ENCODE results near the gene SERPINB1. TPM values are rescaled to one million over a fixed set of nuclear protein-coding genes. Genes with fewer than 3 reads are reported as not detected.
A peak's percentile ranks its signal among the peaks of the same experiment; 100 is the strongest.
"Not testable (repeated sequence)": the region's sequence is repeated elsewhere in the genome, so short reads cannot be mapped to it uniquely, and the experiment has no call there.

Gene SERPINB1
- total RNA-seq, 2 donors from 2014 or later, result 41.0 to 62.3 TPM

DNA sequence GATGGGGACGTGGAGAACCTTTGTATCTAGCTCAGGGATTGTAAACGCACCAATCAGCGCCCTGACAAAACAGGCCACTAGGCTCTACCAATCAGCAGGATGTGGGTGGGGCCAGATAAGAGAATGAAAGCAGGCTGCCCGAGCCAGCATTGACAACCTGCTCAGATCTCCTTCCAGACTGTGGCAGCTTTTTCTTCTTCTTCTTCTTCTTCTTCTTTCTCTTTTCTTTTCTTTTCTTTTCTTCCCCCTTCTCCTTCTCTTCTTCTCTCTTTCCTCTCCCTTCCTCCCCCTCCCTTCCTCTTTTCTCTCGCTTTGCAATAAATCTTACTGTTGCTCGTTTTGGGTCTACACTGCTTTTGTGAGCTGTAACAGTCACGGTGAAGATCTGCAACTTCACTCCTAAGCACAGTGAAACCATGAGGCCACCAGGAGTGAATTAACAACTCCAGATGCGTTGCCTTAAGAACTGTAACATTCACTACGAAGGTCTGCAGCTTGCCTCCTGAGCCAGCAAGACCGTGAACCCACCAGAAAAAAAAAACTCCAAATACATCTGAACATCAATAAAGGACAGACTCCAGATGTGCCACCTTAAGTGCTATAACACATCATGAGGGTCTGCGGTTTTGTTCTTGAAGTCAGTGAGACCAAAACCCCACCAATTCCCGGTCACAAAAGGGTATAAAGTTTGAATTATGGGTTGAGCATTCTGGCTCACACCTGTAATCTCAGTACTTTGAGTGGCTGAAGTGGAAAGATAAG lies 19.6 kb upstream of the SERPINB1 start:
- Histone ChIP-seq H3K27me3 (replicated peaks; ENCODE audit: insufficient read depth) (no peaks in the 10 kb centered on the region), H3K4me3 (no peak overlapping the region), H3K4me1 (ENCODE audit: control insufficient read depth in 1 of 2, low read depth in 2 of 2) (peaks cover 8 to 10% of the 10 kb centered on the region in 2 donors), H3K36me3 (no peaks in the 10 kb centered on the region), H3K27ac (no peak overlapping the region), H3K9me3 (no peaks in the 10 kb centered on the region)
- ATAC-seq (ENCODE audit: insufficient number of reproducible peaks, low FRiP score, low read depth) (no peak), DNase-seq (ENCODE audit: low spot score) (no peak)
- TF ChIP-seq, protein P1, sequence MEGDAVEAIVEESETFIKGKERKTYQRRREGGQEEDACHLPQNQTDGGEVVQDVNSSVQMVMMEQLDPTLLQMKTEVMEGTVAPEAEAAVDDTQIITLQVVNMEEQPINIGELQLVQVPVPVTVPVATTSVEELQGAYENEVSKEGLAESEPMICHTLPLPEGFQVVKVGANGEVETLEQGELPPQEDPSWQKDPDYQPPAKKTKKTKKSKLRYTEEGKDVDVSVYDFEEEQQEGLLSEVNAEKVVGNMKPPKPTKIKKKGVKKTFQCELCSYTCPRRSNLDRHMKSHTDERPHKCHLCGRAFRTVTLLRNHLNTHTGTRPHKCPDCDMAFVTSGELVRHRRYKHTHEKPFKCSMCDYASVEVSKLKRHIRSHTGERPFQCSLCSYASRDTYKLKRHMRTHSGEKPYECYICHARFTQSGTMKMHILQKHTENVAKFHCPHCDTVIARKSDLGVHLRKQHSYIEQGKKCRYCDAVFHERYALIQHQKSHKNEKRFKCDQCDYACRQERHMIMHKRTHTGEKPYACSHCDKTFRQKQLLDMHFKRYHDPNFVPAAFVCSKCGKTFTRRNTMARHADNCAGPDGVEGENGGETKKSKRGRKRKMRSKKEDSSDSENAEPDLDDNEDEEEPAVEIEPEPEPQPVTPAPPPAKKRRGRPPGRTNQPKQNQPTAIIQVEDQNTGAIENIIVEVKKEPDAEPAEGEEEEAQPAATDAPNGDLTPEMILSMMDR (IDR thresholded peaks at IDR 0.05), result no peak

DNA sequence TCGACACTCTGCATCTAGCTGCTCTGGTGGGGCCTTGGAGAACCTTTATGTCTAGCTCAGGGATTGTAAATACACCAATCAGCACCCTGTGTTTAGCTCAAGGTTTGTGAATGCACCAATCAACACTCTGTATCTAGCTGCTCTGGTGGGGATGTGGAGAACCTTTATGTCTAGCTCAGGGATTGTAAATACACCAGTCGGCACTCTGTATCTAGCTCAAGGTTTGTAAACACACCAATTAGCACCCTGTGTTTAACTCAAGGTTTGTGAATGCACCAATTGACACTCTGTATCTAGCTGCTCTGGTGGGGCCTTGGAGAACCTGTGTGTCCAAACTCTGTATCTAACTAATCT lies 19.0 kb upstream of the SERPINB1 start:
- not testable (repeated sequence) for H3K27ac ChIP-seq; H3K4me3 ChIP-seq; DNase-seq (ENCODE audit: low spot score); H3K36me3 ChIP-seq; H3K4me1 ChIP-seq (ENCODE audit: control insufficient read depth in 1 of 2, low read depth in 2 of 2); ATAC-seq (ENCODE audit: insufficient number of reproducible peaks, low FRiP score, low read depth); H3K27me3 ChIP-seq (replicated peaks; ENCODE audit: insufficient read depth); H3K9me3 ChIP-seq

- H3K4me1 ChIP-seq (ENCODE audit: control insufficient read depth in 1 of 2, low read depth in 2 of 2); H3K36me3 ChIP-seq; H3K9me3 ChIP-seq; H3K27me3 ChIP-seq (replicated peaks; ENCODE audit: insufficient read depth); DNase-seq (ENCODE audit: low spot score); H3K4me3 ChIP-seq; ATAC-seq (ENCODE audit: insufficient number of reproducible peaks, low FRiP score, low read depth); H3K27ac ChIP-seq: not testable (repeated sequence)
These were observed 18.4 kb upstream of the SERPINB1 start for GRCh38 chr6:2859798-2860705.

GRCh38 chr6:2859185-2859700 lies 17.6 kb upstream of the SERPINB1 start:
- no peak for DNase-seq (ENCODE audit: low spot score)
- Histone ChIP-seq H3K9me3 (no peaks in the 10 kb centered on the region), H3K27me3 (replicated peaks; ENCODE audit: insufficient read depth) (no peaks in the 10 kb centered on the region), H3K4me3 (no peak overlapping the region), H3K36me3 (no peaks in the 10 kb centered on the region), H3K4me1 (ENCODE audit: control insufficient read depth in 1 of 2, low read depth in 2 of 2) (peaks cover 13 to 14% of the 10 kb centered on the region in 2 donors), H3K27ac (no peak overlapping the region)
- no peak for ATAC-seq (ENCODE audit: insufficient number of reproducible peaks, low FRiP score, low read depth)
- TF ChIP-seq, protein P1 (IDR thresholded peaks at IDR 0.05), result no peak

- Histone ChIP-seq H3K36me3 (no peaks in the 10 kb centered on the region), H3K4me3 (peak overlapping the region; percentile 34), H3K9me3 (no peaks in the 10 kb centered on the region), H3K27ac (peak overlapping the region in 1 of 2 donors; percentile 33), H3K27me3 (replicated peaks; ENCODE audit: insufficient read depth) (no peaks in the 10 kb centered on the region), H3K4me1 (ENCODE audit: control insufficient read depth in 1 of 2, low read depth in 2 of 2) (peaks cover 19 to 20% of the 10 kb centered on the region in 2 donors)
- no peak for DNase-seq (ENCODE audit: low spot score)
- TF ChIP-seq, protein P1 (IDR thresholded peaks at IDR 0.05), result no peak
- no peak for ATAC-seq (ENCODE audit: insufficient number of reproducible peaks, low FRiP score, low read depth)
These were observed 16.1 kb upstream of the SERPINB1 start for GRCh38 chr6:2857580-2858337.
